Posterior cingulate gyrus (tissue), 11 donors: Measurements from ENCODE around the gene SLC38A8.

Experiments used
- DNase-seq, 10 donors: peaks; one replicate each; pipeline versions ENCODE4 v3.0.0 to v3.0.0-alpha.2; 2020 to 2021; ENCODE audit warnings: mixed read lengths in 3 of 10
- intact Hi-C: fragments of 100-400 bp; cut with DNase I; formaldehyde crosslinking; loops from one replicate; pipeline ENCODE4 v1.15.1; 2023

The SLC38A8 gene

GRCh38 chr16:83963277-83964119, 79.1 kb downstream of the SLC38A8 start:
- peak in 3 of 10 donors; percentile 26 to 70 (median 56) for DNase-seq

GRCh38 chr16:83961591-83961990, 81.0 kb downstream of the SLC38A8 start:
- intact Hi-C loops, result no loop called here
- DNase-seq, result peak in 1 of 10 donors; percentile 55

More at GRCh38 chr16:83963277-83964119, 79.1 kb downstream of the SLC38A8 start:
- intact Hi-C loops, result no loop called here

GRCh38 chr16:83960521-83961249, 81.9 kb downstream of the SLC38A8 start:
- intact Hi-C loops, result no loop called here
- peak in 1 of 10 donors; percentile 75 for DNase-seq
